ENCODE results near the gene KRTAP10-5.

DNA sequence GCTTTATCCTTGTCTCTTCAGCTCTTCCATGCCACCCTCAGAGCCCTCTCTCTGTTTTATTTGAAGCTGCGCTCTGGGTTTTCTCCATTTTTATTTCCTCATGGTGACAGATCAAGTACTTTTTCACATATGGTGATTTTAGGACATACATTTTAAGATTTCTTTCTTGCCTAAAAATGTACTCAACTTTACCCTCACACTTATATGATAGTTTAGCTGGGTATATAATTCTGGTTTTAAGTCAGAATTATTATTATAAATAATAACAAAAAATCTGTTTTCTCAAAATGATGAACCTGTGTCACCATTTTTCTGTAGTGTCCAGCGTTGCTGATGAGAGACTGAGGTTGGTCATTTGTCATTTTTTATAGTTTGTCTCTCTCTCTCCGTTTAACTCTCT is 754 bp upstream of the KRTAP10-5 start:
- TF ChIP-seq POLR2A (IDR thresholded peaks at IDR 0.05; ENCODE audit: low read depth, low read length) (no peak), POLR2AphosphoS5 (IDR thresholded peaks at IDR 0.05; ENCODE audit: low read depth, low read length) (no peak)

Data from GM12892 (cell line).